ENCODE measurements around the gene MPI.

Gene MPI

GRCh38 chr15:74863239-74864056, 26.4 kb upstream of the MPI start:
- no peak for TF ChIP-seq CTCF (IDR thresholded peaks at IDR 0.05)
- H3K4me2 ChIP-seq (ENCODE audit: low read length), result no peak overlapping the region
- H3K4me1 ChIP-seq, result peaks cover 7% of the 10 kb centered on the region
- peaks cover 33% of the 10 kb centered on the region for H3K79me2 ChIP-seq
- H3K36me3 ChIP-seq (ENCODE audit: control insufficient read depth, insufficient read depth, low read length), result no peaks in the 10 kb centered on the region
- H3K9ac ChIP-seq, result no peak overlapping the region
- no peak overlapping the region for H3K4me3 ChIP-seq (ENCODE audit: low read depth, low read length)
- no peak overlapping the region for H3K27ac ChIP-seq
- H3K9me3 ChIP-seq (ENCODE audit: control insufficient read depth, low read length), result no peaks in the 10 kb centered on the region
- no peak overlapping the region for H2AFZ ChIP-seq
- no peaks in the 10 kb centered on the region for H3K27me3 ChIP-seq (ENCODE audit: control insufficient read depth, insufficient read depth, low read length)

- Histone ChIP-seq H3K27me3 (ENCODE audit: control insufficient read depth, insufficient read depth, low read length) (no peaks in the 10 kb centered on the region), H3K79me2 (peaks cover 34% of the 10 kb centered on the region), H3K9me3 (ENCODE audit: control insufficient read depth, low read length) (no peaks in the 10 kb centered on the region), H3K4me1 (peaks cover 7% of the 10 kb centered on the region), H2AFZ (no peak overlapping the region), H3K9ac (no peak overlapping the region), H3K36me3 (ENCODE audit: control insufficient read depth, insufficient read depth, low read length) (no peaks in the 10 kb centered on the region), H3K4me2 (ENCODE audit: low read length) (no peak overlapping the region), H3K27ac (no peak overlapping the region), H3K4me3 (ENCODE audit: low read depth, low read length) (no peak overlapping the region)
- no peak for TF ChIP-seq CTCF (IDR thresholded peaks at IDR 0.05)
These were observed 25.5 kb upstream of the MPI start for GRCh38 chr15:74864296-74864695.

GRCh38 chr15:74865316-74865715, 24.5 kb upstream of the MPI start:
- H3K79me2 ChIP-seq, result peaks cover 33% of the 10 kb centered on the region
- H3K27ac ChIP-seq, result no peak overlapping the region
- H2AFZ ChIP-seq, result no peak overlapping the region
- no peak overlapping the region for H3K9ac ChIP-seq
- H3K4me3 ChIP-seq (ENCODE audit: low read depth, low read length), result no peak overlapping the region
- no peaks in the 10 kb centered on the region for H3K27me3 ChIP-seq (ENCODE audit: control insufficient read depth, insufficient read depth, low read length)
- H3K4me2 ChIP-seq (ENCODE audit: low read length), result no peak overlapping the region
- no peaks in the 10 kb centered on the region for H3K36me3 ChIP-seq (ENCODE audit: control insufficient read depth, insufficient read depth, low read length)
- TF ChIP-seq CTCF (IDR thresholded peaks at IDR 0.05), result no peak
- peaks cover 14% of the 10 kb centered on the region for H3K4me1 ChIP-seq
- H3K9me3 ChIP-seq (ENCODE audit: control insufficient read depth, low read length), result no peaks in the 10 kb centered on the region

- peaks cover 33% of the 10 kb centered on the region for H3K79me2 ChIP-seq
- no peak overlapping the region for H3K4me2 ChIP-seq (ENCODE audit: low read length)
- peaks cover 16% of the 10 kb centered on the region for H3K4me1 ChIP-seq
- no peak overlapping the region for H2AFZ ChIP-seq
- H3K4me3 ChIP-seq (ENCODE audit: low read depth, low read length), result no peak overlapping the region
- H3K9me3 ChIP-seq (ENCODE audit: control insufficient read depth, low read length), result no peaks in the 10 kb centered on the region
- H3K27me3 ChIP-seq (ENCODE audit: control insufficient read depth, insufficient read depth, low read length), result no peaks in the 10 kb centered on the region
- no peaks in the 10 kb centered on the region for H3K36me3 ChIP-seq (ENCODE audit: control insufficient read depth, insufficient read depth, low read length)
- no peak for TF ChIP-seq CTCF (IDR thresholded peaks at IDR 0.05)
- H3K27ac ChIP-seq, result no peak overlapping the region
- no peak overlapping the region for H3K9ac ChIP-seq
These were observed 23.8 kb upstream of the MPI start for GRCh38 chr15:74866090-74866489.
